C4-2B (cell line): ENCODE data around the gene SMARCE1.

Source experiments
- CTCF ChIP-seq: fragments of 450-650 bp; conservative IDR thresholded peaks from 2 replicates; pipeline ENCODE4 v1.5.1; 2017; ENCODE audit warnings: mild to moderate bottlenecking
- ZFX ChIP-seq: fragments of 450-650 bp; IDR thresholded peaks from 2 replicates; pipeline ENCODE4 v1.6.1; 2017

GRCh38 chr17:40616592-40616991 is 31.0 kb downstream of the SMARCE1 start:
- TF ChIP-seq CTCF (no peak), ZFX (no peak)
